ENCODE results near the gene MARCHF9.
A peak's percentile ranks its signal among the peaks of the same experiment; 100 is the strongest.

Gene MARCHF9

DNA sequence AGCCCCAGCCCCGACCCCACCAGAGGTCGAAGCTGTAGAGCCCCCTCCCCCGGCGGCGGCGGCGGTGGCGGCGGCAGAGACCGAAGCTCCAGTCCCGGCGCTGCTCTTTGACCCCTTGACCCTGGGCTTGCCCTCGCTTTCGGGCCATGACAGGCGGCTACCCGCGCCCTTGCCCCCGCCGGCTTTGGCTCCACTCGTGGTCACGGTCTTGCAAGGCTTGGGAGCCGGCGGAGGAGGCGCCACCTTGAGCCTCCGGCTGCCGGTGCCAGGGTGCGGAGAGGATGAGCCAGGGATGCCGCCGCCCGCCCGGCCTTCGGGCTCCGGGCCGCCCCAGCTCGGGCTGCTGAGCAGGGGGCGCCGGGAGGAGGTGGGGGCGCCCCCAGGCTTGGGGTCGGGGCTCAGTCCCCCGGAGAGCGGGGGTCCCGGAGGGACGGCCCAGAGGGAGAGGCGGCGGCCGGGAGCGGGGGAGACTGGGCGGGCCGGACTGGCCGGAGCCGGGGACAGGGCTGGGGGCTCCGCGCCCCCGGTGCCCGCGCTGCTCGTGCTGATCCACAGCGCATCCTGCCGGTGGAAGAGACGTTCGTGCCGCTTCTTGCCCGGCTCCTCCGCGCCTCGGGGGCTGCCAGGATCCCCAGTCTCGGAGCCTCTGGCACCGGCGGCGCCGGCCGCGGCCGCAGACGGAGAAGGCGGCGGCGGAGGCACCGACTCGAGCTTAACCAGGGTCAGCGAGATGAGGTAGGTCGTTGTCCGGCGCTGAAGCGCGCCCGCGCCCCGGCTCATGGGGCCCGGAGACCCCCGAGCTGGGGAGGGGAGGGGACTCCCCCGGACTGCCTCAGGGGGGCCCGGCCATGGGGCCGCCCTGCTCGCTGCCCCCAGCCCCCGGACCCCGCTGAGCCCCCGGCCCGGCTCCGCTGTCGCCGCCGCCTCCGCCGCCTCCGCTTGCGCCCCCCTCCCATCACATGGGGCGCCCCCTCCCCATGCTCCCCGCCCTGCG is 17.1 kb upstream of the MARCHF9 start:
- no peak for DNase-seq (ENCODE audit: low read depth in 2 of 2)

- DNase-seq (ENCODE audit: low read depth in 2 of 2) = no peak
Measured at GRCh38 chr12:57738661-57739237, 16.2 kb upstream of the MARCHF9 start, which contains the start of gene AGAP2. AGAP2 (minus strand) TSS chr12:57738742; CDS start chr12:57738246, 496 bp downstream.

GRCh38 chr12:57739387-57739786 is 15.5 kb upstream of the MARCHF9 start:
- DNase-seq (ENCODE audit: low read depth in 2 of 2) = no peak

GRCh38 chr12:57739914-57740538 is 14.9 kb upstream of the MARCHF9 start:
- DNase-seq (ENCODE audit: low read depth in 2 of 2) = no peak

GRCh38 chr12:57740656-57741412 is 14.1 kb upstream of the MARCHF9 start:
- DNase-seq (ENCODE audit: low read depth in 2 of 2) = peak; percentile 49 to 66

- no peak for DNase-seq (ENCODE audit: low read depth in 2 of 2)
Measured at GRCh38 chr12:57741413-57741789, 13.5 kb upstream of the MARCHF9 start.

GRCh38 chr12:57741844-57742738 is 12.8 kb upstream of the MARCHF9 start:
- DNase-seq (ENCODE audit: low read depth in 2 of 2) = peak; percentile 58 to 66

GRCh38 chr12:57743769-57744168 is 11.1 kb upstream of the MARCHF9 start:
- DNase-seq (ENCODE audit: low read depth in 2 of 2) = no peak

DNA sequence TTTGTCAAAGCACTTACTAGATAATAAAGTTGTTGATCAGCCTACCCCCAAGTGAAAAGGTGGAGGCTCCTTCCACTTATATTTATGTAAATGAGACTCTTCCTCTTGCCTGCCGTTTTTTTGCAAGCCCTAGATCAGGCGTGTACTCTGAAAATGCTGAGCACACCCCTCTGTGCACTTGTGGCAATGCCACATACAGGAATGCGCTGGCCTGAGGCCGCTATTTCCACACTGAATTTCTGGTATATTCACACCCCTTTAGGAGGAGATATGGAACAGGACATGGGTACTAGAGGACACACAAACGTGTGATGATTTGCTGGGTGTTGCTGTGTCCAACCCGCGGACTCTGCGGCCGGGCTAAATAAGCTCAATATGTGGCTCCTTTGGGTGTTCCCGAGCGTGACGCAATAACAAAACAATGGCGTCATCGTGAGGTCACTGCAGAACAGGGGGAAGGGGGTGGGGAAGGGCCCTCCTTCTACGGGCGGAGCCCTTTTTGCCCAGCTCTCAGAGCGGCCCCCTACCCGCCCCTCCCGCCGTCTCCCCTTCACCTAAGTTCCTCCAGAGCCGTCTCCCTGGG is 10.6 kb upstream of the MARCHF9 start:
- DNase-seq (ENCODE audit: low read depth in 2 of 2) = peak in 1 of 2 donors; percentile 41

DNA sequence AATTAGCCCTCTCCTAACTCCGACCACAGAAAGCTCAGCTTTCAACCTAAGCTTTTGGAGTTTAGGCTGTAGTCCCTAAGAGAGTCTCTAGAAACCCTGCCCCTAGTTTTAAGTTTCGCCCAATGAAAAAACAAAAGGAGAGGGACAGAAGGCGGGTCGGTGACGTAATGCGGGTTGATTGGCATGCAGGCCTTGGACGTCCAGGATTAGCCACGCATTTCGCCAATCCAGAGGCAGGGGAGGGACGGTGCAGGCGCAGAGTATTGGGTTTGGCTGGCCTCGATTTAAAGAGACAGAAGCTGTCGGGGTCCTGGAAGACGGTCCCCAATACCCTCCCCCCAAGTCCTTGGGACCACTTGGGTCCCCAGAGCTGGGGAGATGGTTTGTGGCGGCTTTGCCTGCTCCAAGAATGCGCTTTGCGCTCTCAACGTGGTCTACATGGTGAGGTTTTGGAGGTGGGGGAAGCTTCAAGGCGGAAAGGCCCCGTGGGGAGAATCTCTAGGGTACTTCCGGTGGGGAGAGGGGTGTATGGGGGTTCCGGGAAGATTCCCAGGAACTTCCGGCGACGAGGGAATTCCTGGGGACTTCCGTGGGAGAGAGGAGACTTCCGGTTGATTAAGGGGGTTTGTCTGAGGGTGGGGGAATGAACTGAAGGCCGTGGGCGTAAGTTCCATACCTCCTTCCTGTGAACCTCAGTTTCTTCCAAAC is 10.0 kb upstream of the MARCHF9 start, which contains the start of gene TSPAN31:
TSPAN31 (plus strand) TSS at position 263 of the 708 bp plus-strand sequence; CDS start at position 379, 116 bp downstream.
- peak; percentile 88 to 93 for DNase-seq (ENCODE audit: low read depth in 2 of 2)

DNA sequence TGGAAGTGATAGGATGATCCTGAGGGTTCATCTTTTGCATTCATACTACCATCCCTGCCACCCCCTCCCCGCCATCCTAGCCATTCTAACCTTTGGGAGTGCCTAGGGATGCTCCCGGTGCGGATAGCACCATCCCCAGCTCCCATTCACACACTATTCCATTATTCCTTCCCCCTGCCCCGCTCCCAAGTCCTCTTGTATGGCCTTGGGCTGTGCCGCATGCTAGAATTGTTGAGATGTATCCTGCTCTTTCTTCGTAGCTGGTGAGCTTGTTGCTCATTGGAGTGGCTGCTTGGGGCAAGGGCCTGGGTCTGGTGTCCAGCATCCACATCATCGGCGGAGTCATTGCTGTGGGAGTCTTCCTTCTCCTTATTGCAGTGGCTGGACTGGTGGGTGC is 9.4 kb upstream of the MARCHF9 start:
- no peak for DNase-seq (ENCODE audit: low read depth in 2 of 2)

GRCh38 chr12:57746025-57746424 is 8.9 kb upstream of the MARCHF9 start:
- DNase-seq (ENCODE audit: low read depth in 2 of 2) = no peak

DNA sequence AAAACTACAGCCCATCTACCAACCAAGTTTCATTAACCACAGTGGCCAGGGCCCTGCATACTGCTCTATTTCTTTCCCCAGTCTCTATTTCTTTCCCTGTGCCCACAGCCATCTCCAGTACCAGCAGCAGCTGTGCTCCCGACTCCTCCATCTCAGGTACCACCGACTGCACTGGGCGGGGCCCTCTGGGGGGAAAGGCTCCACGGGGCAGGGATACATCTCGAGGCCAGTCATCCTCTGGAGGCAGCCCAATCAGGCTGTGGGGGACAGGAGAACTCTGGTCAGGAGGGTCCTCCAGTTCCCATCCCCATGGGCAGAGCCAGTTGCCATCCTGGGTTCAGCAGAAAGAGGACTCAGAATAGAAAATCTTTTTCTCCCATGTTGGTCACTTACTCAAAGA is 5.8 kb upstream of the MARCHF9 start:
- DNase-seq (ENCODE audit: low read depth in 2 of 2) = no peak

DNA sequence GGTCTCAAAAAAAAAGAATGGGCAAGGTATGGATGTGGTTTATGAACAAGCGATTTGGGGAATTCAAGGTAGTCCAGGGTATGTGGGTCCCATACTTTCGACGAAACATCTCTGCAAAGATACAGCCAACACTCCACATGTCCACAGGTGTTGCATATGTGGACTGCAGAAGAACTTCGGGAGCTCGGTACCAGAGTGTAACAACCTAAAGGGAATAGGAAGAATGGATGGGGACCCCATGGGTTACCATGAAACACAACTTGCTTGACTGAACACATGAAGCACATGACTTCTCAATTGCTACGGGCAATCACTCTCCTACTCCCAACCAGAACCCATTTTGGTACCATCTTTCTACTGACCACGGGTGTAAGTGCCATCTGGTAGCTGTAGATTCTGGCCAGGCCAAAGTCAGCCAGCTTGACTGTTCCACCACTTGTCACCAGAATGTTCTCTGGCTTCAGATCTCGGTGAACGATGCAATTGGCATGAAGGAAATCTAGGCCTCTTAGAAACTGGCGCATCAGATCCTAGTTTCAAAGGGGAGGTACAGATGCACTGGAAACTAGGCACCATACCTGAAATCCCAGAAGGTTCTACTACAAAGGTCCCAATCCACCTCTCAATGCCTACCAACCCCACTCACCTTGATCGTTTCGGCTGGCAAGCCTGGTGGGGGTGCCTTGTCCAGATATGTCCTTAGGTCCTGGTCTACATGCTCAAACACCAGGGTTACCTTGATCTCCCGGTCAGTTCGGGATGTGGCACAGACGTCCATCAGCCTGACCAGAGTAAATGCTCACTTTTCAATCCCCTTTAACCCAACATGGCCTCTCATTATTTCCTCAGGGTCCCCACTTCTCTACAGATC is 4.1 kb upstream of the MARCHF9 start:
- DNase-seq (ENCODE audit: low read depth in 2 of 2) = no peak

DNA sequence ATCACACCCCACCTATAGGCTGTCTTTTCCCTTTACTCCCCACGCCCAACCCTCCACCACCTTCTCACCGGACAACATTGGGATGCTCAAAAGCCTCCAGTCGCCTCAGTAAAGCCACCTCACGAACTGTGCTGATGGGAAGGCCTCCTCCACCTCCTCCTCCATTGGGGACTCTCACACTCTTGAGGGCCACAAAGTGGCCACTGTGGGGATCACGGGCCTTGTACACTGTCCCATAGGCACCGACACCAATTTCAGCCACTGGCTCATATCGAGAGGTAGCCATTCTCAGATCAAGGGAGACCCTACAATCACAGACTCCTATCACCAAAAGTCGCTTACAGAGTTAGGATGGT is 3.5 kb upstream of the MARCHF9 start:
- no peak for DNase-seq (ENCODE audit: low read depth in 2 of 2)

GRCh38 chr12:57751788-57752667 is 2.9 kb upstream of the MARCHF9 start, which contains the start of gene CDK4:
CDK4 (minus strand) TSS chr12:57752310; CDS start chr12:57751717, 593 bp downstream.
- DNase-seq (ENCODE audit: low read depth in 2 of 2) = peak; percentile 97 to 99

GRCh38 chr12:57752668-57753000 is 2.3 kb upstream of the MARCHF9 start:
- DNase-seq (ENCODE audit: low read depth in 2 of 2) = no peak

Measured in activated CD8-positive, alpha-beta memory T cell treated with anti-CD3 and anti-CD28 coated beads for 4 hours (primary cell).